Hepatocyte (in vitro differentiated cells): ENCODE data around the gene ADCY2.

Source experiments
- CTCF ChIP-seq: fragments of 200-600 bp; sonication (generic); IDR thresholded peaks from 2 replicates; pipeline ENCODE4 v1.5.1; 2016; ENCODE audit warnings: antibody characterized with exemption, mild to moderate bottlenecking; ENCODE audit not compliant: poor library complexity
- EZH2 ChIP-seq: fragments of 200-600 bp; sonication (generic); IDR thresholded peaks from 2 replicates; pipeline ENCODE4 v1.6.1; 2016; ENCODE audit warnings: antibody characterized with exemption, mild to moderate bottlenecking, borderline replicate concordance
- EZH2phosphoT487 ChIP-seq: fragments of 200-600 bp; sonication (generic); IDR thresholded peaks from one replicate; pipeline ENCODE4 v1.6.1; 2018; ENCODE audit warnings: antibody characterized with exemption, mild to moderate bottlenecking, low read depth, moderate library complexity; ENCODE audit not compliant: unreplicated experiment, severe bottlenecking

- TF ChIP-seq CTCF = no peak
- no peak for TF ChIP-seq EZH2phosphoT487
- no peak for TF ChIP-seq EZH2
These were observed 41.9 kb downstream of the ADCY2 start for GRCh38 chr5:7437836-7438235.
